Dedifferentiated amniotic fluid mesenchymal stem cell (primary cell): ENCODE data around the gene SP100.
"Not testable (repeated sequence)": the region's sequence is repeated elsewhere in the genome, so short reads cannot be mapped to it uniquely, and the experiment has no call there.

ENCODE experiments used
- DNase-seq: peaks from one replicate; pipeline ENCODE4 v3.0.0-alpha.2; 2016; ENCODE audit errors: extremely low spot score

SP100 gene

DNA sequence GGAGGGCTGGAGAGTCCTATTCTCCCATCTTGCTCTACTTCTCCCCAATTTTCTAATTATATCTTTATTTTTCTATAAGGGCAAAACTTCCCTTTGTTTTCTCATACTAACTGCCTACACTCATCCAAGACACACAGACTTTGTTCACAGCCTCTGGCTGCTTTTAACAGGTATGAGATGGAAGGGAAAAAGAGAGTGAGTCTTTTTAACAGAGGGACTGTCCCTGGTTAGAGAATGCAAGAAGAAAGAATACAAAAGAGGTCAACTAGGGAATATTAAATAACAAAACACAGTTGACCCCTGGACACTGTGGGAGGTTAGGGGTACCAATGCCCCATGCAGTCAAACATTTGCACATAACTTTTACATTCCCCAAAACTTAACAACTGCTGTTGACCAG, 41.8 kb downstream of the SP100 start:
- no peak for DNase-seq

DNA sequence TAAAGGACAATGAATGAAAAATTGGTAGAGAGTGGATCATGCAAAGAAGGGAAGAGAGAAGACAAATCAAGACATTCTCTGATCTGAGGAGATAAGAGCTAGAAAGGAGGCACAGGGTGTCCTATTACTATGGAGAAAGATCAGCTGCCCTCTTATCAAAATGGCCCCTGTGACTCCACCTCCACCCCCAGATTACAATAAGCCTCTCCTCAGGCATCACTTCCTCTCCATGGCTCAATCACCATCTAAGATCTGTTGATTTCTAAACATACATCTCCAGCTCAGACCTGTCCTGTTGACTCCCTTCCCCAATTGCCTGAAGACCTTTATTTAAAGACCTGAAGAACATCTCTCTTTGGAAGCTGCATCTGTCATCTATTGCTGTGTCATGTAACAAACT, 43.2 kb downstream of the SP100 start:
- DNase-seq: no peak

GRCh38 chr2:230471074-230471473, 55.1 kb downstream of the SP100 start:
- no peak for DNase-seq

DNA sequence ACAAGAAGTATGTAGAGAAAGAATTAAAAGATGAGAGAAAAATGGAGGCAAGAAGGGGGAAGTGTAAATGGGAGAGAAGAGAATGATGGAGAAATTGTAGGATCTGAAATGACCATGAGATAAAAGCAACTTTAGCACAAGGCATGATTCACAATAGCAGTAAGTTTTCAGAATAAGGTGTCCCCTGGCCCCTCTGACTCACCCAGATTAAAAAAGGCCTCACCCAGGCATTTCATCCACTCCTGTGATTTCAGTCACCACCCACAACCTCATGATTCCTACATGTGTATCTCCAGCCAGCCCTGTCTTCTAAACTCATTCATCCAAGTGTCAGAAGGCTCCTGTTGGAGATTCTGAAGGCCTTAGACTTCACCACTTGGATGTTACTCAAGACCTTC, 56.6 kb downstream of the SP100 start:
- DNase-seq: no peak

GRCh38 chr2:230473378-230473777, 57.4 kb downstream of the SP100 start:
- DNase-seq: no peak

DNA sequence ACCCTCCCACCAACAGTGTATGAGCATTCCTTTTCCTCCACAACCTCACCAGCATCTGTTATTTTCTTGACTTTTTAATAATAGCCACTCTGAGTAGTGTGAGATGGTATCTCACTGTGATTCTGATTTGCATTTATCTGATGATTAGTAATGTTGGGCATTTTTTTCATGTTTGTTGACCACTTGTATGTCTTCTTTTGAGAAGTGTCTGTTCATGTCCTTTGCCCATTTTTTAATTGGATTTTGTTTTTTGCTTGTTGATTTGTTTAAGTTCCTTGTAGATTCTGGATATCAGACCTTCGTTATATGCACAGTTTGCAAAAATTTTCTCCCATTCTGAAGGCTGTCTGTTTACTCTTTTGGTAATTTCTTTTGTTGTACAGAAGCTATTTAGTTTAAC, 59.1 kb downstream of the SP100 start:
- DNase-seq: no peak

GRCh38 chr2:230485801-230486341, 69.9 kb downstream of the SP100 start:
- DNase-seq: no peak

DNA sequence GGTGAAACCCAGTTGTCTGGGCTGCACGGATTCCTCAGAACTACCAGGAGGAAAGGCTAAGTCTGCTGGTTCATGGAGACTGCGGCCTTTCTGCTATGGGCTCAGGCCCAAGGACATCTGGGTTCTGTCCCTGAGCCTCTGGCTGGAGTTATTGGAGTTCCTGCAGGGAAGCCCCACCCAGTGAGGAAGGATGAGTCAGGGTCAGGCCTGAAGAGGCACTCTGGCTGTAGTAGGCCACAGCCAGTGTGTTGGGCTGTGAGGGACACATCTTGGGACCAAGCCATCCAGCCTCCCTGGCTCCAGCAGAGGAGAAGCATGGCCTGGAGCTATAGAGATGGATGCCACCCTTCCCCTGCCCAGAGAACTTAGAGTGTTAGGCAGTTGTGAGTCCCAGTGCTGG, 75.2 kb downstream of the SP100 start:
- not testable (repeated sequence) for DNase-seq

DNA sequence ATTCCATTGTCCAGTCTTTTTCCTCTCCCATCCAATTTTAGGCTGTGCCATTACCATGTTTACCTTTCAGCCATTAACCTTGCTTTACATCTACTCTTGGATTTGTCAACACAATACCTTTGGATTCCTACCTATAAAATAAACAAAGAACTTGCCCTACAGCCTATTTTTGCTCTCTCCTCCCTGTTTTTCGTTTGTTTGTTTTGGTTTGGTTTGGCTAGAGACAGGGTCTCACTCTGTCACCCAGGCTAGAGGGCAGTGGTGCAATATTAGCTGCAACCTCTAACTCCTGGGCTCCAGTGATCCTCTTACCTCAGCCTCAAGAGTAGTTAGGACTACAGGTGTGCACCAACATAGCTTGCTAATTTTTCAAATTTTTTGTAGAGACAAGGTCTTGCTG, 76.1 kb downstream of the SP100 start:
- no peak for DNase-seq

- no peak for DNase-seq
Observed at GRCh38 chr2:230494980-230495379, 79.0 kb downstream of the SP100 start.

DNA sequence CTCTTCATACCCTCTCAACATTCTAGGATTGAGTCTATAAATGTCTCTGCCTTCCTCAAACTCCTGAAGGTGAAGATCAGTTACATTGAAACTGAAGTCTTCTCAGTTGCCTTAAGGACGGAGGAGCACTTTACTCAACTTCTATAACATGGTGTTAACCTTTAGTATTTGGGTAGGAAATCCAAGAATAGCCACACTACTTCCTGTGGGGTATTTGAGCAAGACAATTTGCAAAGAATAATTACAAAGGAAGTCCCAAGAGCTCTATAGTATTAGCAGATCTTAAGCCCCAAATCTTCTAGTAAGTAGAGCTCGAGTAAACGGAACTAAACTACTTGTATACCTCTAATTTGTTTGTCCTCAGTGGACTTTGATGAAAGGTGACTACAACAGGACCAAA, 80.9 kb downstream of the SP100 start:
- DNase-seq: no peak

DNA sequence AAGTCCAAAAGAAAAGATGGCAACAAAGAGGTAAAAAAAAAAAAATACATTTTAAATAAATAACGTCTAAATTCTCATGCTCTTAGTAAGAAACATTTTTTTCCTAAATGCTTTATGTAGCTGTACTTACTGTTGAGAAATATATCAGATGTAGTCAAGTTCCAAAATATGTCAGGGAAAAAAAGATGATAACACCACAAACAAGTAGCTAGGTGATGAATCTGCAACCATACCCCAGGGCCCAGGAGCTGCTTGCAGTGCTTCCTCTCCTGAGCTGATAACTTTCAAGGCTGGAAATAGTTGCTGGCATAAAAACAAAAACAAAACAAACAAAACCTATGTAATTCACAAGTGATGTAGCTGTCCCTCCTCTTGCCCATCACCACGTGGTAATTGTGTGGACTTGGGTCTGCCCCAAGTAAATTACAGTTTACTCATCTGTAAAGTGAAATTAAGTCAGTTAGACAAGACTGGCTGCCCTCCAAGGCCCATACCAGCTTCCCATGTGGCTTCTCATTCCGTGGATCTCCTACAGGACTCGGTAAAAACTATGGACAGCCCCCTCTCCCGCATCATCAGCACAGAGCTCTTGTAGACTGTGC, 82.6 kb downstream of the SP100 start:
- DNase-seq: no peak

DNA sequence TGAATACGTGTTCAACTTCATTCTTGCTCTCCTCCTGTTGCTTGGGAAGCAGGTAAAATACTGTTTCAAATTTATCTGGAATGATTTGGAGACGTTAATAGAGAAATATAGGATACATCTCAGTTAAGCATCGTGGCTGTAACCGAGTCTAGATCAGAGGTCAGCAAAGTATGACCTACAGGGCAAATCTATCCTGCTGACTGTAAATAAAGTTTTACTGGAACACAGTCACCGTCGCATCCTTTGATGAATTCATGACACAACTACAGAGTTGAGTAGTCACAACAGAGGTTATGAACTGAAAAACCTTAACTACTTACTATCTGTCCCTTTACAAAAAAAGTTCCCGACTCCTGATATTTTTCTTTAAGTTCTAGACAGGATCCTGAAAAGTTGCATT, 86.6 kb downstream of the SP100 start:
- no peak for DNase-seq

DNA sequence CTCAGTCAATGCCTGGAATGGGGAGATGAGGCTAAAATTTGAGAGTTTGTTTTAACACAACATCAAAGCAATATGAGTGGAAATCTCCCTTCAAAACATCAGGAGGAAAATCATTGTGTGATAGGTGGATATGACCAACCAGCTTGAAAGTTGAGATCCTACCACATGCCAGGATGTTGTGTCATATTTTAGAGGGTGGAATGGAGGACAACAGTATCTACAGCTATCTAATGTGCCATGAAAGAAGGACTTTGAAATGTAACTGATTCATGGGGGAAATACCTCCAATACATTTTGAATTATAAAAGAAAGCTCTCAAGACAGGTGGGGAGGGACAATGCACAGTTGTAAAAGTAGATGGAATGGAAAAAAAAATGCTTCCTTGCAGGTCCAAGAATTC, 87.8 kb downstream of the SP100 start:
- no peak for DNase-seq

DNA sequence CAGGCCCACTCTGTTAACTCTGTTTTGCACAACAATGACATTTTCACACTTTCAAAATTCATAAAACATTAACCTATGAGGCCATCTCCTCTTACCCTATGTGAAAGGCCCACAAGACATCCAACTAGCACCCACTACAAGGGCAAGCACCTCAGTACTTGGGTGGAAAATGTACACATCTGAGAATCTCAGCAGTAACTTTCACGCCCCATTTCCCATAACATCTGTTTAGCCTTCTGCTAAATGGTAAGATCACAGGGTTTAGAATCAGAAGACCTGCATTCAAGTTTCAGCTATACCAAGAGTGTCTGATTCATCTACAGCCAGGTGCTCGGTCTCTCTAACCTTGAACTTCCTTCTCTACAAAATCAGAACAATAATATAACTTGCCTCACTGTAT, 89.2 kb downstream of the SP100 start:
- no peak for DNase-seq

DNA sequence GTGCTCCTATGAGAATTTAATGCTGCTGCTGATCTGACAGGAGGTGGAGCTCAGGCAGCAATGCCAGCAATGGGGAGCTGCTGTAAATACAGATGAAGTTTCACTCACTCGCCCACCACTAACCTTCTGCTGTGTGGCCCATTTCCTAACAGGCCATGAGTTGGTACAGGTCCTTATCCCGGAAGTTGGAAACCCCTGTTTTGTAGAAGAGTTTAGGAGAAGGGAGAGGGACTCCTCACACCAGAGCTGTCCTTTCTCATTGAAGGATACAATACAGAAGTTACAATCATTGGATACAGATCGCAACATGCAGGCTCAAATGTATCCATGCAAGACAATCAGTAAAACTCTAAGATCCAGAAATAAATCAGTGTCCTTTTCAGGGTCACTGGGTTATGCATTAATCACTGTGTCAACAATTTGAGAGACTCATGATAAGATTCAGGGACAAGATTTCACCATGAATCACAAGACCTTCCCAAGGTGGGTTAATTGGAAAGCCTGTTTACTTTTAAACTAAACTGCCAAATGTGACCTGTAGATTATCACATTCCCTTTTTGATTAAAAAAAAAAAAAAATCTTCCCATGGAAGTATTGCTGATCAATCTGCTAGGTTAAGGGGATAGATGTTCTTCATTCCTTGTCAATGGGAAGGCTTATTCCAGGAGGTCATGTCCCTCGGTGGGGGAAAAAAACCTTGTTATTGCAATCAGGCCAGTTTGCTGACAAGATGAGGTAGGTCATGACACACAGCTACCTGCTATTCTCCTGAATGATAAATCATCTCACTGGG, 97.2 kb downstream of the SP100 start:
- no peak for DNase-seq

- DNase-seq: no peak
Observed at GRCh38 chr2:230520061-230520874, 104.3 kb downstream of the SP100 start.

GRCh38 chr2:230520875-230521155, 104.8 kb downstream of the SP100 start:
- no peak for DNase-seq

GRCh38 chr2:230521386-230521785, 105.4 kb downstream of the SP100 start:
- no peak for DNase-seq

GRCh38 chr2:230525682-230526081, 109.7 kb downstream of the SP100 start:
- DNase-seq: no peak

DNA sequence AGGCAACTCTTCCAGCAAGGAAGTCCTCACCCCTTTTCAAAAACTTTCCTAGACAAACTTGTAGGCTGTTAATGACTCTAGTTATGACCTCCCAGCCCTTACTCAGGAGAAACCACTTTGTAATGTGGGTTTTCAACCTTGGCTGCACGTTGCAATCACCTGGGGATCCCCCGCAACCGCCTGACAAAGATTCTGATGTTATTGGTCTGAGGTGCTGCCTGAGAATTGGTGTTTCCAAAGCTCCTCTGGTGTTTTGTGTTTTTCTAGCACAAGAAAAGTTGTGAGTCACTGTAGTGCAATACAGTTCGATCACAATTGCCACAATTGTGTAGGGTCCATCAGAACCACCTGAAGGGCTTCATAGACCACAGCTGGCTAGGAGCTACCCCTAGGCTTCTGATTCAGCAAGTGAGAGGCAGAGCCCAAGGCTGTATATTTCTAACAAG, 121.6 kb downstream of the SP100 start:
- DNase-seq: no peak

DNA sequence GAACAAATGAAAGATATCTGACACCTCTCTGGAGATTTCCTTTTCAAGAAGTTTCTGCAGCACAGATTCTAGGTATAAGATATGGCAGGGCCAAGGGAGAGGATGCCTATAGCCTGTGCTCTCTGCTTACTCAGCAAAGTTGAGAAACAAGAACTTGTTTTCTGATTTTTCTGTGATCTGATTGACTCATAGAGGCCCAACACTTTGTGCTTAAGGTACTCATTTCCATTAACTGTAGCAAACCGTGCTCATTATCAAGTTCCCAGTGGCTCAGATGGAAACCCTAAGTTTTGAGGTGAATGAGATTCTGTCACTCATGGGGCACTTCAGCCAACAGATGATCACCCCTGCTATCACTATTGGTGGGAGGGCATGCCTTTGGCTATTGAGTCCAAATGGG, 124.3 kb downstream of the SP100 start:
- no peak for DNase-seq

DNA sequence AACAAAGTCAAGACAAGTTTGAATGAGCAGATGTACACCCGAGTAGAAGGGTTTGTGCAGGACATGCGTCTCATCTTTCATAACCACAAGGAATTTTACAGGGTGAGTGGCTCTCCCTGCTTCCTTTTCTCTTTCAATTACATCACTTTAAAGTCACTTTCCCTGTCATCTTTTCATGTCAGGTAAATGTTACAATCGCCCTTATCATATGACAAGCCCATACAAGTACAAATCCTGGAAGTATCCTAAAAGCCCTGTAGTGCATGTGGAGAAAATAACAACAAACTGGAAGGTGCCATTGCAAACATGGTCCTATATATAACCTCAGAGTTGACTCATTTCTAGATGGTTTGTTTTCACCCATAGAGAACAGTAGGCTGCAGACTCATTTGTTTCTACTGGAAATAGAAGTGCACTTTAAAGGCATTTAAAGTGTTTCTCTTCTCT, 126.0 kb downstream of the SP100 start:
- no peak for DNase-seq
